ENCODE data around the gene COL23A1. TPM values are rescaled to one million over a fixed set of nuclear protein-coding genes. Genes with fewer than 3 reads are reported as not detected.
"Not testable (repeated sequence)": the region's sequence is repeated elsewhere in the genome, so short reads cannot be mapped to it uniquely, and the experiment has no call there.

The COL23A1 gene
- polyA plus RNA-seq, 3 donors: 5.7 to 8.7 (median 7.7) TPM

DNA sequence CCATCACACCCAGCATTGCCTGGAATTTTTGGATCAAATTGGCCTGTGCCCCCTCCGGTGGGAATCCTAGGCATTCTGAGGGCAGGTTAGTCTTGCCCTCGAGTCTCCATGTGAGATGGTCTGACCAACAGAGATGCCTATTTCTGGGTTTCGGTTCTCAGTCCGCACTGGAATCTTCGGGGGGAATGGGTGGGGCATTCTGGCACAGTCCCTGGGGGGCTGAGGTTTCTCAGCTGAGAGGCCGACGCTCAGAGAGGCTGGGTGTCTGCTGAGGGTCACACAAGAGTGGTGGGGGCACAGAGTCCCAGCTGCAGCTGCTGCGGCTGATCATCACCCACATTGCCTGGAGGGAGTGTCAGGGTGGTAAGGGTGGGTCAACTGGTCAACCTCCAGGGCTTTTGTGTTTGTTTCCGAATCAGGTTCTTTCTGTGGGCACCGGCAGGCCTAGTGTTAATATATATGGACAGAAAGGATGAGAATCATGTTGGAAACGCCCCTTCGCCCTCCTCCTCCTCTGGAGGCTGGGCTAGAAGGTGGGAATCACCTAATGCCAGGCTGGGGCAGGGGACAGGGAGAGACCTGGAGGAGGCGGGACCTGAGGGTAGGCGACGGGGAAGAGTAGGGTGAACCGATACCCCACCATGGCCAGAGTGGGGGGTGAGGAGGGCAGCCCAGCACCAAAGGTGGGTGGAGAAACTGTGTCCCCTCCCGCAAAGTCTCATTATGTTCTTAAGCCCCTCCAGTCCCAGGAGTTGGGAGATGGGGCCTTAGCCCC lies 208.1 kb downstream of the COL23A1 start:
- no peak for DNase-seq (ENCODE audit: extremely low read depth in 1 of 11, low read depth in 9 of 11, low spot score in 4 of 11)

DNA sequence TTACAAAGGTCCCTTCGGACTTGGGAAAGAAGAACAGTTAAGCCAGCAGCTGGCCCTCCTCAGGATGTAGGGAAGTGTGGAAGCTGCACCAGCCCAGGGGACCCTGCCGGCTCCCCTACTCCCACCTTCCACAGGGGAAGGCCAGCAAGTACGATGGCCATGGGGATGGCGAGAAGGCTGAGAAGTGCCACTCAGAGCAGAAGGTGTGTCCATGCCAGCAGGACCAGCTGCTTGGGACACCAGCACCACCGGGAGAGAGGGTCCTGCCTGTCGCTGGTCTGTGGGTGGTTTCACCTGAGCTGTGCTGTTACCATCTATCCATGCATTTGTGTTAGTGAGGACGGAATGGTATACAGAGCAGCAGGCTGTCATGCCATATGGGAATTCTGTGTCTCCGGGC lies 209.0 kb downstream of the COL23A1 start:
- DNase-seq (ENCODE audit: extremely low read depth in 1 of 11, low read depth in 9 of 11, low spot score in 4 of 11): no peak

DNA sequence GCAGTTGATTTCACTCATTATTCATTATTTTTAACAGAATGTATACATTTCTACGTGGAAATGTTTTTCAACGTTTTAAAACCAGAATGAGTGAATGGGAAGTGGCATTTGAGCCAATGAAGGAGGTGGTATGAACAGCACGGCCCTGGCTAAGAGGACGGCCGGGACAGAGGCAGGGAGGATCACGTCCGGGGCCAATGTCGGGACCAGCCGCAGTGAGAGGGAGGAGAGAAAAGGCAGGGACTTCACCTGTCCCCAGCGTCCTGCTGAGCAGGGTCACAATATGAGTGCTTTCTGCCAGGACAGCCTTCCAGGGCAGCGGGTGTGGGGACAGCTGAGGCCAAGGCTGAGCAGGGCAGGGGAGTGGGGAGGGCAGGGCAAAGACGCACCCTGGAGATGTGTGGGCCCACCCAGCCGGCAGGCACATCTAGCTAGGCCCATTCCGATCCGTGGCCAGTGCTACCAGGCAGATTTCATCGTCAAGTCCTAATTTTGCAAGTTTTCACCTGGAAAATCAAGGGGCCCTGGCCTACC lies 209.6 kb downstream of the COL23A1 start:
- no peak for DNase-seq (ENCODE audit: extremely low read depth in 1 of 11, low read depth in 9 of 11, low spot score in 4 of 11)

DNA sequence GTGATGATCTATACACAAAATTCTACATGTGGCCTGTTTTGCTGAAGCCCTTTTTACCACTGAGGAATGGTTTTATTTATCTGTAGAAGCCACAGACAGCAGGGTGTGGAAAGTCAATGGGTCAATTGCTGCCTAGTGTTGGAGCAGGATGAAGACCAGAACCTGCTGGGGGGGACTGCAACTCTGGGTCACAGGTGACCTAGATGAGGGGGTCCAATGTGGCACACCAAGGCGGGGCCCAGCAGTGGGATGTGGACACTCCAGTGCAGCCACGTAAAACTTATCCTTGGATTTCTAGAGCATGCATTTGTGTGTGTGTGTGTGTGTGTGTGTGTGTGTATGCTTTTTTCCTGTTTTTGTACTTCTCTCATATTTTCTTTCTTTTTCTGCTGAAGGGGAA lies 210.1 kb downstream of the COL23A1 start:
- DNase-seq (ENCODE audit: extremely low read depth in 1 of 11, low read depth in 9 of 11, low spot score in 4 of 11): no peak

DNA sequence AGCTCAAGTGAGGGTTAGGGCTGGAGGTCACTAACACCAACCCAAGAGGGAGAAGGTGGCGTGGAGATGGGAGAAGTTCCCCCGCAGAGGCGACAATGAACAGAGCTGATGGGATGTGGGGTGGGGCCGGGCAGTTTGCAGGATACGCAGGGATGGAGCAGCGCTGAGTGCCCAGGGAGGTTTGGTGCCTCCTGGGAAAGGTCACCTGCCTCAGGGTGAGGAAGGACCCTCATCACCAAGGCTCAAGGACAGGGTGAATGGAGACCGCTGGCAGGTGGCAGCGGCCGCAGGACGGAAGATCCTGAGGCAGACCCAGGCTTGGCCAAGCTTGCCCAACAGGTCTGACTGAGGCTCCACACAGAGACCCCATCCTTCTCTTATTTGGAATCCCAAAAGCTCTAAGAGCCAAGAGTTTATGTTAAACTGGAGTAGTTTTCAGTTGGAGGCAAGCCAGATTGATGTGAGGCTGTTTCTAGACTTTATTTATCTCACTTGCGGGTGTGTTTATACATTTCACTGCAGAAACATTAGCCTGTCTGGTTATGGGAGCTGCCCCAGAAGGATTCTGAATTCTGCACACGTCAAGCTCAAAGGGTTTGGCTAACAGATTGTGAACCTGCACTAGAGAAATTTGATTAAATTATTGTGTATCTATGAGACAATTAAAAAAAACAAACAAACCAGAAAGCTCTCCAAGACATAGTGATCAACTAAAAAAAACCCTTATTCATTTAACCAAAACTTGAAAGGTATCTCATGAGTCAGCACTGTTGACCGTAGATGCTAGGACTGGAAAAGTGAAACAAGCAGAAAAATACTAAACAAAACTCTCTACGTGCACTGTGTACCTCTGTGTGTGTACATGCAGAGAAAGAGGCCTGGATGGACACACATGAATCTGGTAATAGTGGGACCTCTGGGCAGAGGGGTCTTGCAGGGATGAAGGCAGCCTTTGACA lies 211.4 kb downstream of the COL23A1 start:
- no peak for DNase-seq (ENCODE audit: extremely low read depth in 1 of 11, low read depth in 9 of 11, low spot score in 4 of 11)

DNA sequence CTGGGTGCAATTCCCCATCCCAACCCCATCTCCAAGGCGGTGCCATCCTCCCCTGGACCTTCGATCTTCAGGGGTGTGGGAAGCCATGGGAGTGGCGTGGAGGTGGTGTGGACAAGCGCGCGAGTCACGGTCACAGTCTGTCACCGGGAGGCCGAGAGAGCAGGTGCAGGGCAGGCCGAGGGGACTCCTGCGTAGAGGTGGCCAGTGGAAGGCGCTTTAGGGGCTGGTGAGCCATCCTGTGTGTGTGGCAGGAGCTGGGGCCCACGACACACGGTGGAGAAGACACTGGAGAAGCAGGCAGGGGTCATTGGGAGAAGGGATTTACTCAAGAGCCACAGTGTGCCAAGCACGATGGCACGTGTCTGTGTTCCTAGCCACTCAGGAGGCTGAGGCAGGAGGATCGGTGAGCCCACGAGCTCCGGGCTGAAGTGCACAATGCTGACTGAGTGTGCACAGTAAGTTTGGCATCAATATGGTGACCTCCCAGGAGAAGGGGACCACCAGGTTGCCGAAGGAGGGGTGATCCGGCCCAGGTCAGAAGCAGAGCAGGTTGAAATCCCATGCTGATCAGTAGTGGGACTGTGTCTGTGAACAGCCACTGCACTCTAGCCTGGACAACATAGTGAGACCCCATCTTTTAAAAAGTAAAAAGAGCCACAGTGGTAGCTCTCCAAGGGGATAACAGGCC lies 212.5 kb downstream of the COL23A1 start:
- no peak for DNase-seq (ENCODE audit: extremely low read depth in 1 of 11, low read depth in 9 of 11, low spot score in 4 of 11)

DNA sequence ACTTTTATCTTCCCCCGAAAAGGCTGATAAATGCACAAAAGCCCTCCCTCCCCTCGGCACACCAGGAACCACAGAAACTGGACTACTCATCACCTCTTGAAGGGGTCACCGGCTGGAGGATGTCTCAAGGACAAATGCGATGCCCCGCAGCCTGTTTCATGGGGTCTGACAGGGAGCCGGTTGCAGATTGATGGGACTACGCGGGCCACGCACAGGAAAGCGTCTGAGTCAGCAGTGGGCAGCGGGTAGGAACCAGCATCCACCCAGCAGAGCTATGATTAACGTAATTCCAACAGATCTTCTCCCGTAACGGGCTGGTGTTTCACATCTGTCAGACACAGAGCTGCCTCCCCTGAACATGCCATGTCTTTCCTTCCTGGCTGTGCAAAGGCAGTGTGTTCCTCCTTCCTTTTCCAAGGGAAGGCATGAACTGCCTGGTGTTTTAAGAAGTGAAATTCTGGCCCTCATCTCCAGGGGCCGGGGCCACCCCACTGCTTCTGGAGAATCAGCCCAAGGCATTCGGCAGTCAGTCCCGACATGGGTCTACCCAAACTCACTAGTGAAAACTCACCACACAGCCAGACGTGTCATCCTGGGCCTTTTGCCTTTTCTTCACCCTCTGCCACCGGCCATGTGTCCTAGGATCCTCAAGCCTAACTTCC lies 213.1 kb downstream of the COL23A1 start:
- no peak for DNase-seq (ENCODE audit: extremely low read depth in 1 of 11, low read depth in 9 of 11, low spot score in 4 of 11)

DNA sequence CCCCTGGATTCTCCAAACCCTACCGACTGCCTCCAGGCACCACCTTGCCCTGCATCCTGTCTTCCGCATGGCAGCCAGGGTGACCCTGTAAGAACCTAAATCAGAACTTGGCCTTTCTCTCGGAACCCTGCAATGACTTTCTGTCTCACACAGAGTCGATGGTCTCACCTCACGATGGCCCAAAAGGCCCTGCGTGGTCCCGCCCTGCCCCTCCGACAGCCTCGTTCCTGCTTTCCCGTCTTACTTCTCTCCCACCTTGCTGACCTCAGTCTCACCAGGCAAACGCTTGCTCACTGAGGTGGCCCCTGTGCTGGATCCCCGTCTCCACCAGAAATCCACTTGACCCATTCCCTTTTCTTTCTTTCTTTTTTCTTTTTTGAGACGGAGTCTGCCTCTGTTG lies 214.8 kb downstream of the COL23A1 start:
- DNase-seq (ENCODE audit: extremely low read depth in 1 of 11, low read depth in 9 of 11, low spot score in 4 of 11): no peak

DNA sequence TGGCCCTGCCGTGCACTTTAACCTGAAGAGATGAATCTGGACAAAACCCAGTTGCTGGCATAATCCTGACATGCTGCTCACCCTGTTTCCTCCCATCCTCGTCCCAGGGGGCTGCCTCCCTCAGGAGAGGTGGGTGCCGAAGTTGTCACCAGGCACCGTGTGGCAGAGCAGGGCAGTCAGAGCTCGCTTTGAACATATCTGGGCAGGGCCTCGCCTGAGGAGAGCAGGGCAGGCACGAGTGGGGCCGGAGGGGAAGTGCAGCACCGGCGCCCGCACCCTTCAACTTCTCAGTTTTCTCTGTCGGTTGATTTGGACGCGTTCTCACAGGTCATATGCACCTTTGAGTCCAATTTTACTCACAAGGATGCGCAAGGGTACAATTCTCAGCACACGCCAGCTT lies 216.5 kb downstream of the COL23A1 start:
- no peak for DNase-seq (ENCODE audit: extremely low read depth in 1 of 11, low read depth in 9 of 11, low spot score in 4 of 11)

DNA sequence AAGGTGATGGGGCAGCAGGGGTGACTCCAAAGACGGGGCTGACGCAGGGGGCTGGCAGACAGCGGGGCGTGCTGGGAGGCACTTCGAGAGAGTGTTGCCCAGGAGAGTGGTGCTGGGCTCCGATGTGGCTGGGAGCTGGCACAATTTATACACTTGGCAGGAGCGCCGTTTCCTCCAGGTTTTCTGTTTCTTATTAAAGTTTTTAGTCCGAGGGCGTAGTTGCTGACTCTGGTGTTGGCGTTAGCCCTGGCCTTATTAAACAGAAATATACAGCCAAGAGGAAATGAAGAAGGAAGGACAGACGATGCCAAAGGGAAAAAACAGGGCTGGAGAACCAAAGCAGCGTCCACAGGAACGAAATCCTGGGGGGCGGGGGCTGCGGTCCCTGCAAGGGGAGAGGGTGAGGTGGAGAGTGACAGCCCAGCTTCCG lies 218.0 kb downstream of the COL23A1 start:
- DNase-seq (ENCODE audit: extremely low read depth in 1 of 11, low read depth in 9 of 11, low spot score in 4 of 11): no peak

DNA sequence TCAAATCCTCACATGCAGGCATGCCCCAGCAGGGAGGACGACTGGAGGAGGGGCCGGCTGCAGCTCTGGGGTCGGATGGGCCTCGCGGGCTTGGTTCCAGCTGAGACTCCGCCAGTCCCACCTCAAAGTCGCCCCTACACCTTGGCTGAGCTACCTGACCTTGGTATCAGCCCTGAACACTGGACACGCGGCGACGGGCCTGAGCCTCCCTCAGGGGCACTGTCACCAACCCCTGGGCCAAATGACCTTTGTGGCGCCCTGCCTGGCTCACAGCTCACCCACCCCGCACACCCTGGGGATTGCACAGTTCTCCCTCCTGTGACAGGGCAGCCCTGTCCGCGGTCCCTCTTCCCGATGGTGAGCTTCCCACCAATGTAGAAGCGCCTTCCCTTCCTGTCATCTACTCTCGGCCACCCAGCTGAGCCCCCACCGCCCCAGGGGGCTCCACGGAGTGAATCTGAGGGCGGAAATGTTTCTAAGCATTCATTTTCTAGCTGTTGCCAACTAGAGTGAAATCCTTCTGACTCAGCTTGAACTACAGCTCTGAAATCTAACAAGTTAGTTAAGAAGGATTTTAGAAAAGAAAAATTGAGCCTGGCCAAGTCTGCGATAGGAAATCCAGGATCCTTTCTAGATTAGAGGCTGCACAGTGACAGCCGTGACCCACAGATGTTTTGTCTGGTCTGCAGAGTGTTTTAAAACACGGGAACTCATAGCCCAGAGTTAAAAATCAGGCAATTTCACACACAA lies 218.7 kb downstream of the COL23A1 start:
- DNase-seq (ENCODE audit: extremely low read depth in 1 of 11, low read depth in 9 of 11, low spot score in 4 of 11): no peak

DNA sequence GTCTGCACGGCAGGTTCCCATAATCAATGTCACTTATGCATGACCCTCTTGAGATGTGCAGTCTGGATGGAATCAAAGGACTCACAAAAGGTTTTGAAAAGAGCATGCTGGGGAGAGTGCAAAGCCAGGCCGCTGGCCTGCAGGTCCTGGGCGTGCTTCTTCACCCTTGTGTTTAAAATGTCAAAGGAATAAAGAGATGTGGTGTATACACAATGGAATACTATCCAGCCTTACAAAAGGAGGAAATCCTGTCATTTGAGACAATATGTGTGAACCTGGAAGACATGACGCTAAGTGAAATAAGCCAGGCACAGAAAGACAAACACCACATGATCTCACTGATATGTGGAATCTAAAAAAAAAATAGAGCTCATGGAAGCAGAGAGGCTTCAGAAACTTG lies 220.1 kb downstream of the COL23A1 start:
- DNase-seq (ENCODE audit: extremely low read depth in 1 of 11, low read depth in 9 of 11, low spot score in 4 of 11): no peak

DNA sequence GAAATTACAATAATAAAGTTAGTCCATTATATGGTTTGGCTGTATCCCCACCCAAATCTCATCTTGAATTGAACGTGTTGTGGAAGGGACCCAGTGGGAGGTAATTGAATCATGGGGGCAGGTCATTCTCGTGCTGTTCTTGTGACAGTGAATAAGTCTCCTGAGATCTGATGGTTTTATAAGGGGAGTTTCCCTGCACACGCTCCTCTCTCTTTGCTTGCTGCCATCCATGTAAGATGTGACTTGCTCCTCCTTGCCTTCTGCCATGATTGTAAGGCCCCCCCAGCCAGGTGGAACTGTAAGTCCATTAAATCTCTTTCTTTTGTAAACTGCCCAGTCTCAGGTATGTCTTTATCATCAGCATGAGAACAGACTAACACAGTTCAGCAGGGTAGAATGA lies 220.7 kb downstream of the COL23A1 start:
- DNase-seq (ENCODE audit: extremely low read depth in 1 of 11, low read depth in 9 of 11, low spot score in 4 of 11): not testable (repeated sequence)

DNA sequence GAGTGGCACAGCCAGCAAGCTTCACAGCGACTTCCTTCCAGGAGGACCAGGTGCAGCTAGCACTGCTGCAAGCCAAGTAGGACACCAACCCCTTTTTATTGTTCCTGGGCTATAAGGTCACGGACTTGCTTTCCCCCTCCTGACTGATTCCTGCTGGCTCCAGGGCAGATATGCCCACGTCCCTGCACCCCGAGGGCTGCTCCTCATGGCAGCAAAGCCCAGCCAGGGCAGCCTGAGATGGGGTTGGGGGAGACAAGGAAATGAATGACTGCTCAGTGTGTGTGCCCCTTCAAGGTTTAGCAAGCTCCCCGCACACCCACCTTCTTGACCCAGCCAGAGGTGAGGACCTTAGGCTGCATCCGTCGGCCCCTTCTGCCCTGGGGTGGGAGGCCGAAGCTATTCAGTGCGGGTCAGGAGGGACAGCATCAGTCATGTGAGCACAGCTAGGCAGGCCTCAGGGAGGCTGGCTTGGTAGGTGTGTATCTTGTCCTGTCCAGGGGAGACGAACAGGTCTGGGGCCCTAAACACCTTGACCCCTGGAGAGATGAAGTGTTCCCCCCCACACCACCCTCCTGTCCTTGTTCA lies 221.4 kb downstream of the COL23A1 start:
- no peak for DNase-seq (ENCODE audit: extremely low read depth in 1 of 11, low read depth in 9 of 11, low spot score in 4 of 11)

DNA sequence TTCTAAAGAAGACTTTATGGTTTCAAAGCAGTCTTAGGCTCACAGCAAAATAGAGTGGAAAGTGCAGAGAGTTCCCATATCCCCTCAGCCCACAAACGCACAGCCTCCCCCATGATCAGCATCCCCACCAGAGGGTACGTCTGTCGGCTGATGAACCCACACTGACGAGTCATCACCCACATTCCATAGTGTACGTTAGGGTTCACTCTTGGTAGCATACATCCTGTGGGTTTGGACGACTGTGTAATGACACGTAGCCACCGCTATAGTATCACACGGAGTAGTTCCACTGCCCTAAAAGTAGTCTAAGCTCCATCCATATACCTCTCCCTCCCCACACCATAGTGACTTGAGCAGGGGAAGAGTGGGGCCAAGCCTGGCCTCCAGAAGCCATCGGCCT lies 221.9 kb downstream of the COL23A1 start:
- DNase-seq (ENCODE audit: extremely low read depth in 1 of 11, low read depth in 9 of 11, low spot score in 4 of 11): no peak

DNA sequence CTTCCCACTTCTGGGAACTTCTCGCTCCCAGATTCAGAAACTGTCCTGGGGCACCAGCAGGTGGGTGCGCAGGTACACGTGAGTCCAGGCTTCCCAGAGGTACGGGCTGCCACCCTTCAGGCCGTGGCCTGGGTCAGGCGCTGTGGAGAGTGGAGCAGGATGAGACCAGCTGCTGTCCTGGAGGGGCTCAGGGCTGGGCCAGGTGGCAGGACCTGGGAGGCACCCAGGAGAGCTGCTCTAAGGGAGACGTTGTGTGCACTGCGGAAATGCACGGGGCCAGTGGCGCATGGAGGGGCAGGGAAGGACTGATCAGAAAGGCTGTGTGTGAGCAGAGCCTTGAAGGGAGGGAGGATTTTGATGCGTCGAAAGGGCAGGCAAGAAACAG lies 222.5 kb downstream of the COL23A1 start:
- no peak for DNase-seq (ENCODE audit: extremely low read depth in 1 of 11, low read depth in 9 of 11, low spot score in 4 of 11)

DNA sequence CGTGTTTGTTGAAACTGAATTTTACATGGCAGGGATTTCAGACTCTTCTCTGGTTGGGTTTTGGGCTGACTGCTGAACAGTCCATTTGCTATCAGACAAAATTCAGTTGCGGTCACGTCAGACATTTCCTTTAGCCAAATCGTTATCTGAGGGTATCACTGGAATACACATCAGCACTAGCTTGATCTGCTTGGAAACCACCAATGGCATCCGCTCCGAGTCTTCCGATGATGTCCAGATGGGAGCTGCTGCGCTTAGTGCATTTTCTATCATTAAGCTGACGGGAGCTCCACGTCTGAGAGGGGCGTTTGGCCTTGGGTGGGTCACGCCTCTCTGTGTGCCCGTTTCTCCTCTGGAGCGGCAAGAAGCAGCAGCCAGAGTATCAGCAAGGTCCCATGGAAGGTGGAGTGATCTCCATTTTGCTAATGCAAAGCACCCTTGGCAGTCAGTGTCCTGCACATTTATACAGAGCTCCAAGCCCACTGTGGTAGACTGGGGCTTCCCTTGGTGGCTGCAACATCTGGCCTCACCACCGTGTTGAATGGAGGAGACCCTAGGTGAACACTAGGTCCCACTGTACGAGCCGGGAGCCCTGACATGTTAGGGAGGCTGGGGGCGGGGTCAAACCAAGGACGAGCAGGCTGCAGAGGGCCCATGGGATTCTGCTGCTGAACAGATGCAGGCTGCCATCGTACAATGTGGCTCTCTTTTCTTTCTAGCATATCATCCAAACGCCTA lies 223.0 kb downstream of the COL23A1 start:
- DNase-seq (ENCODE audit: extremely low read depth in 1 of 11, low read depth in 9 of 11, low spot score in 4 of 11): no peak
